ENCODE data around the gene BCL3. TPM values are rescaled to one million over a fixed set of nuclear protein-coding genes. Genes with fewer than 3 reads are reported as not detected.

The BCL3 gene
- total and polyA plus RNA-seq, 2 experiments from 2014 or later, result 1.4 to 4.1 TPM

GRCh38 chr19:44704982-44705381, 43.5 kb upstream of the BCL3 start:
- no peaks in the 10 kb centered on the region for H3F3A ChIP-seq (replicated peaks; ENCODE audit: low read depth)
- Mint-ChIP-seq H3K36me3 (ENCODE audit: low read depth) (no peaks in the 10 kb centered on the region), H3K4me3 (no peak overlapping the region), H3K27ac (no peak overlapping the region), H3K27me3 (ENCODE audit: insufficient read depth, low read depth, poor library complexity) (peaks cover 7% of the 10 kb centered on the region), H3K4me1 (no peaks in the 10 kb centered on the region), H3K9me3 (no peaks in the 10 kb centered on the region; the same call in 2 of the 3 replicates)
- no peaks in the 10 kb centered on the region for H3K9me2 ChIP-seq (ENCODE audit: insufficient read depth)
- no peaks in the 10 kb centered on the region for H3K27me3 ChIP-seq (ENCODE audit: insufficient read depth)
- DNase-seq (ENCODE audit: low spot score) (no peak), ATAC-seq (no peak)
- no peak overlapping the region for H2AFZ ChIP-seq
- H3K4me3 ChIP-seq, result no peak overlapping the region
- H4K20me1 ChIP-seq (replicated peaks; ENCODE audit: insufficient read depth), result no peaks in the 10 kb centered on the region; the same call in 1 of the 2 replicates
- TF ChIP-seq ZNF462 (CRISPR knock-in tag; IDR thresholded peaks at IDR 0.05) (no peak), CREB1 (CRISPR knock-in tag; IDR thresholded peaks at IDR 0.05; ENCODE audit: low read depth) (no peak), ETS1 (IDR thresholded peaks at IDR 0.05) (no peak), STAT1 (IDR thresholded peaks at IDR 0.05; ENCODE audit: unreplicated experiment) (no peak), ZNF114 (CRISPR knock-in tag; IDR thresholded peaks at IDR 0.05) (no peak), EZH2 (IDR thresholded peaks at IDR 0.05; ENCODE audit: low read depth, unreplicated experiment) (no peak), EZH2phosphoT487 (IDR thresholded peaks at IDR 0.05; ENCODE audit: unreplicated experiment) (no peak), NANOG (IDR thresholded peaks at IDR 0.05; ENCODE audit: borderline replicate concordance) (no peak), ZNF331 (CRISPR knock-in tag; IDR thresholded peaks at IDR 0.05; ENCODE audit: low read depth) (no peak)
- TF ChIP-seq, protein P1, sequence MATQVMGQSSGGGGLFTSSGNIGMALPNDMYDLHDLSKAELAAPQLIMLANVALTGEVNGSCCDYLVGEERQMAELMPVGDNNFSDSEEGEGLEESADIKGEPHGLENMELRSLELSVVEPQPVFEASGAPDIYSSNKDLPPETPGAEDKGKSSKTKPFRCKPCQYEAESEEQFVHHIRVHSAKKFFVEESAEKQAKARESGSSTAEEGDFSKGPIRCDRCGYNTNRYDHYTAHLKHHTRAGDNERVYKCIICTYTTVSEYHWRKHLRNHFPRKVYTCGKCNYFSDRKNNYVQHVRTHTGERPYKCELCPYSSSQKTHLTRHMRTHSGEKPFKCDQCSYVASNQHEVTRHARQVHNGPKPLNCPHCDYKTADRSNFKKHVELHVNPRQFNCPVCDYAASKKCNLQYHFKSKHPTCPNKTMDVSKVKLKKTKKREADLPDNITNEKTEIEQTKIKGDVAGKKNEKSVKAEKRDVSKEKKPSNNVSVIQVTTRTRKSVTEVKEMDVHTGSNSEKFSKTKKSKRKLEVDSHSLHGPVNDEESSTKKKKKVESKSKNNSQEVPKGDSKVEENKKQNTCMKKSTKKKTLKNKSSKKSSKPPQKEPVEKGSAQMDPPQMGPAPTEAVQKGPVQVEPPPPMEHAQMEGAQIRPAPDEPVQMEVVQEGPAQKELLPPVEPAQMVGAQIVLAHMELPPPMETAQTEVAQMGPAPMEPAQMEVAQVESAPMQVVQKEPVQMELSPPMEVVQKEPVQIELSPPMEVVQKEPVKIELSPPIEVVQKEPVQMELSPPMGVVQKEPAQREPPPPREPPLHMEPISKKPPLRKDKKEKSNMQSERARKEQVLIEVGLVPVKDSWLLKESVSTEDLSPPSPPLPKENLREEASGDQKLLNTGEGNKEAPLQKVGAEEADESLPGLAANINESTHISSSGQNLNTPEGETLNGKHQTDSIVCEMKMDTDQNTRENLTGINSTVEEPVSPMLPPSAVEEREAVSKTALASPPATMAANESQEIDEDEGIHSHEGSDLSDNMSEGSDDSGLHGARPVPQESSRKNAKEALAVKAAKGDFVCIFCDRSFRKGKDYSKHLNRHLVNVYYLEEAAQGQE (IDR thresholded peaks at IDR 0.05; ENCODE audit: unreplicated experiment), result no peak
- H3K4me2 ChIP-seq, result no peak overlapping the region
- no peaks in the 10 kb centered on the region for H3K79me2 ChIP-seq (replicated peaks; ENCODE audit: insufficient read depth)
- H3K36me3 ChIP-seq (ENCODE audit: insufficient read depth), result no peaks in the 10 kb centered on the region
- no peak overlapping the region for H3K27ac ChIP-seq (ENCODE audit: low read depth)
- no peaks in the 10 kb centered on the region for H3K4me1 ChIP-seq (ENCODE audit: insufficient read depth)

Measured in GM23338 (cell line).